ENCODE data around the gene CCDC102A.
"Not testable (repeated sequence)": the region's sequence is repeated elsewhere in the genome, so short reads cannot be mapped to it uniquely, and the experiment has no call there.

CCDC102A gene

DNA sequence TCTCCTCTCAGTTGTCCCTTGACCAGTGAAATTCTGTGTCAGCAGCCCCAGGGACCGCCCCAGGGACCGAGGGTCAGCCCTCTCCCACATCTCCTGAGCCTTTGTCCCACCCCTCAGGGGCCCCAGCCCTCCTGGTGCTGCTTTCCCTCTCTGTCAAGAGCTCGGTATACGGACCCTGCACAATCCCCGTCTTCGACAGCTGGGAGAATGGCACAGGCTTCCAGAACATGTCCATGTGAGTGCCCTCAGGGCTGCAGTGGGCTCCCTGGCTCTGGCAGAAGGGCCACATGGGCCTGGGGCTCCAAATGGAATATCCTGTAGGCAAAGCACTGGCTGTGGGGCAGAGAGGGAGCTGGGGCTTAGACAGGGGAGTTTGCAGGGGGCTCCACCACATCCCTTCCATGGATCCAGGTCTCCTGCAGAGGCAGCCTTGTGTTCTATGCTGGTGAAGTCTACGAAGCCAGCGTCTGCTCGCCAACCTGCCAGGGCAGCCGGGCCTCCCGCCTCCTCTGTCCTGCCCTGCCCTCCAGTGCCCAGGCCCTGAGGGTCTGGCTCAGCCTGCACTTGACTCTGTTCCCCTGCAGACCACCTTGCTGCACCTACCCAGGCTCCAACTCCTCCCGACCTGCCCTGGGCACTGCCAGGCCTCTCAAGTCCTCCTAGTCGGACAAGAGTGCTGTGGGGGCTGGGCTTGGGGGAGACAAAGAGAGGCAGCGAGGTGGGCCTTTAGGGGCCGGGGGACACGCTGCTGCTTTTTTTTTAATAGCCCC, 34.1 kb upstream of the CCDC102A start:
- TF ChIP-seq, protein P1, sequence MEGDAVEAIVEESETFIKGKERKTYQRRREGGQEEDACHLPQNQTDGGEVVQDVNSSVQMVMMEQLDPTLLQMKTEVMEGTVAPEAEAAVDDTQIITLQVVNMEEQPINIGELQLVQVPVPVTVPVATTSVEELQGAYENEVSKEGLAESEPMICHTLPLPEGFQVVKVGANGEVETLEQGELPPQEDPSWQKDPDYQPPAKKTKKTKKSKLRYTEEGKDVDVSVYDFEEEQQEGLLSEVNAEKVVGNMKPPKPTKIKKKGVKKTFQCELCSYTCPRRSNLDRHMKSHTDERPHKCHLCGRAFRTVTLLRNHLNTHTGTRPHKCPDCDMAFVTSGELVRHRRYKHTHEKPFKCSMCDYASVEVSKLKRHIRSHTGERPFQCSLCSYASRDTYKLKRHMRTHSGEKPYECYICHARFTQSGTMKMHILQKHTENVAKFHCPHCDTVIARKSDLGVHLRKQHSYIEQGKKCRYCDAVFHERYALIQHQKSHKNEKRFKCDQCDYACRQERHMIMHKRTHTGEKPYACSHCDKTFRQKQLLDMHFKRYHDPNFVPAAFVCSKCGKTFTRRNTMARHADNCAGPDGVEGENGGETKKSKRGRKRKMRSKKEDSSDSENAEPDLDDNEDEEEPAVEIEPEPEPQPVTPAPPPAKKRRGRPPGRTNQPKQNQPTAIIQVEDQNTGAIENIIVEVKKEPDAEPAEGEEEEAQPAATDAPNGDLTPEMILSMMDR (conservative IDR thresholded peaks at IDR 0.05; ENCODE audit: low read length): no peak
- H3K4me3 ChIP-seq (ENCODE audit: low read length): no peak overlapping the region
- DNase-seq (ENCODE audit: low read depth): no peak

DNA sequence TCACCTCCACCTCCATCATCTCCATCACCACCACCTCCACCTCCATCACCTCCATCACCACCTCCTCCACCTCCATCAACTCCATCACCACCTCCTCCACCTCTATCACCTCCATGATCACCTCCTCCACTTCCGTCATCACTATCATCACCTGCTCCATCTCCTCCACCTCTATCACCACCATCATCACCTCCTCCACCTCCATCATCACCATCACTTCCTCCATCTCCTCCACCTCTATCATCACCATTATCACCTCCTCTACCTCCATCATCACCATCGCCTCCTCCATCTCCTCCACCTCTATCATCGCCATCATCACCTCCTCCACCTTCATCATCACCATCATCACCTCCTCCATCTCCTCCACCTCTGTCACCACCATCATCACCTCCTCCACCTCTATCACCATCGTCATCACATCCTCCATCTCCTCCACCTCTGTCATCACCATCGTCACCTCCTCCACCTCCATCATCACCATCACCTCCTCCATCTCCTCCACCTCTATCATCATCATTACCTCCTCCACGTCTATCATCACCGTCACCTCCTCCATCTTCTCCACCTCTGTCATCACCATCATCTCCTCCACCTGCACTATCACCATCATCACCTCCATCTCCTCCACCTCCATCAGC, 33.1 kb upstream of the CCDC102A start:
- TF ChIP-seq, protein P1 (conservative IDR thresholded peaks at IDR 0.05; ENCODE audit: low read length): no peak
- no peak overlapping the region for H3K4me3 ChIP-seq (ENCODE audit: low read length)
- no peak for DNase-seq (ENCODE audit: low read depth)

DNA sequence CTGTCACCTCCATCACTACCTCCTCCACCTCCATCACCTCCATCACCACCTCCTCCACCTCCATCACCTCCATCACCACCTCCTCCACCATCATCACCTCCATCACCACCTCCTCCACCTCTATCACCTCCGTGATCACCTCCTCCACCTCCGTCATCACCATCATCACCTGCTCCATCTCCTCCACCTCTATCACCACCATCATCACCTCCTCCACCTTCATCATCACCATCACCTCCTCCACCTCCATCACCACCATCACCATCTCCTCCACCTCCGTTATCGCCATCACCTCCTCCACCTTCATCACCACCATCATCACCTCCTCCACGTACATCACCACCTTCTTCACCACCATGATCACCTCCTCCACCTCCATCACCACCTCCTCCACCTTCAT, 32.4 kb upstream of the CCDC102A start:
- H3K4me3 ChIP-seq (ENCODE audit: low read length); DNase-seq (ENCODE audit: low read depth): not testable (repeated sequence)

DNA sequence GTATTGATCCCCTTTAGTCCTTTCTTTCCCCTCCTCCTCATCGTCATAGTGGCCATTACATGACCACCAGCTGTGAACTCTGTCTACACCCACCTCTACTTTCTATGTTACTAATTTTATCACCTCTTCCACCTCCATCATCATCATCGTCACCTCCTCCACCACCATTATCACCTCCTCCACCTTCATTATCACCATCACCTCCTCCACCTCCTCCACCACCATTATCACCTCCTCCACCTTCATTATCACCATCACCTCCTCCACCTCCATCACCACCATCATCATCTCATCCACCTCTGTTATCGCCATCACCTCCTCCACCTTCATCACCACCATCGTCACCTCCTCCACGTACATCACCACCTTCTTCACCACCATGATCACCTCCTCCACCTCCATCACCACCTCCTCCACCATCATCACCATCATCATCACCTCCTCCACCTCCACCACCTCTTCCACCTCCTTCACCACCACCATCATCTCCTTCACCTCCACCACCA, 31.9 kb upstream of the CCDC102A start:
- TF ChIP-seq, protein P1 (conservative IDR thresholded peaks at IDR 0.05; ENCODE audit: low read length): no peak
- no peak overlapping the region for H3K4me3 ChIP-seq (ENCODE audit: low read length)
- no peak for DNase-seq (ENCODE audit: low read depth)

DNA sequence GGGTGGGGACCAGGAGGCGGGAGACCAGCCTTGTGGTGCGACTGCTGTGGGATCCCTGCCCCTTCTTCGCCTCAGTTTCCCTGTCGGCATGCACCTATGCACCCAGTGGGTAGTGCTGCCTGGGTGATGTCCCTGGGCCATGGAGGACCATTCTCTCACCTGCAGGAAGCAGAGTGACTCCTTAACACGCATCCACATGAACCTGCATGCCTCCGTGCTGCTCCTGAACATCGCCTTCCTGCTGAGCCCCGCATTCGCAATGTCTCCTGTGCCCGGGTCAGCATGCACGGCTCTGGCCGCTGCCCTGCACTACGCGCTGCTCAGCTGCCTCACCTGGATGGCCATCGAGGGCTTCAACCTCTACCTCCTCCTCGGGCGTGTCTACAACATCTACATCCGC, 31.3 kb upstream of the CCDC102A start:
- no peak overlapping the region for H3K4me3 ChIP-seq (ENCODE audit: low read length)
- TF ChIP-seq, protein P1 (conservative IDR thresholded peaks at IDR 0.05; ENCODE audit: low read length): no peak
- DNase-seq (ENCODE audit: low read depth): no peak

DNA sequence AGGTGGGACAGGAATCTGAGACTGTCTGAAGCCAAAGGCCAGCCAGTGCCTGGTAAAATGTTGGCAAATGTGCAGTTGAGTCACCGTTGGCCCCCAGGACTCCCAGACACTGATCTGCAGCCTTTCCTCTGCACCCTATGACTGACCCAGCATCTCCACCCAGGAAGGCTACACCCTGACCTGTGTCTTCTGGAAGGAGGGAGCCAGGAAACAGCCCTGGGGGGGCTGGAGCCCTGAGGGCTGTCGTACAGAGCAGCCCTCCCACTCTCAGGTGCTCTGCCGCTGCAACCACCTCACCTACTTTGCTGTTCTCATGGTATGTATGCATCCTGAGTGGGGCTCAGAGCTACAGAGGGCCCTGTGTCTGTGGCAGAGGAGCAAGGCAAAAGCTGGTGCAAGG, 30.1 kb upstream of the CCDC102A start:
- no peak for DNase-seq (ENCODE audit: low read depth)
- H3K4me3 ChIP-seq (ENCODE audit: low read length): no peak overlapping the region
- TF ChIP-seq, protein P1 (conservative IDR thresholded peaks at IDR 0.05; ENCODE audit: low read length): no peak

DNA sequence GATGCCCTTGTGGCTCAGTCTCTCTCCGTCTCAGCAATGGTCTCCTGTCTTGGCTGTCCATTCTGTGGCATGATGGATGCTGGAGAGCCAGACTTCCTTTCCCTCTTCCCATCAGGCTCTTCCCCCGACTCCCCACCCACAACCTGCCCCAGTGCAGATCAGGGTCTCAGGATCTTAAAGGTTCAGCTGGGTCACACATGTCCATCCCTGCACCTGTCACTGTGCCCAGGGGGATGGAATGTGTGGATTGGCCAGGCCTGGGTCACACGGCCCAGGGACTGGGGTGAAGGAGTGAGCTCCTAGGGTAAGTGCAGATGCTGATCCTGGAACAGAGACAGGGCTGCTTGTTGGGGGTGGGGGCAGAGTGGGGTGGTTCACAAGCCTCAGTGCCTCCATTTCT, 29.1 kb upstream of the CCDC102A start:
- H3K4me3 ChIP-seq (ENCODE audit: low read length): no peak overlapping the region
- TF ChIP-seq, protein P1 (conservative IDR thresholded peaks at IDR 0.05; ENCODE audit: low read length): no peak
- DNase-seq (ENCODE audit: low read depth): no peak
